ENCODE measurements around the gene EPHX1. TPM values are rescaled to one million over a fixed set of nuclear protein-coding genes. Genes with fewer than 3 reads are reported as not detected.

EPHX1 gene
- total and polyA plus RNA-seq, 2 of the 8 experiments (the other 6 are each of a cell fraction or from before 2014, with no cell fraction given): 45.3 to 79.1 TPM

- Histone ChIP-seq H4K91ac (replicated peaks; ENCODE audit: insufficient read length, low read length) (no peak overlapping the region), H3K4me2 (ENCODE audit: insufficient read depth in 1 of 2, low read depth in 2 of 2, low read length in 2 of 2) (no peak overlapping the region), H3K23ac (ENCODE audit: insufficient read length) (no peak overlapping the region), H3K14ac (ENCODE audit: insufficient read length) (no peak overlapping the region), H3K79me1 (ENCODE audit: low read depth, low read length) (peaks cover 10% of the 10 kb centered on the region), H4K5ac (ENCODE audit: insufficient read length, low read depth, low read length) (no peak overlapping the region), H3K4me1 (replicated peaks in 1 of 4; ENCODE audit: control insufficient read depth in 3 of 4, insufficient read depth in 4 of 4, low read length in 3 of 4) (peaks cover 18 to 45% (median 31%) of the 10 kb centered on the region in 4 experiments), H3K79me2 (ENCODE audit: control insufficient read depth in 1 of 2, insufficient read depth in 2 of 2, low read length in 2 of 2) (peaks cover 0 to 25% of the 10 kb centered on the region in 2 experiments; a peak in 1 of 4 replicates), H4K8ac (ENCODE audit: extremely low read depth, insufficient read depth, low read length) (no peak overlapping the region), H3K36me3 (ENCODE audit: control insufficient read depth in 2 of 4, insufficient read depth in 4 of 4, low read length in 3 of 4) (no peaks in the 10 kb centered on the region), H3K27me3 (replicated peaks in 1 of 4; ENCODE audit: control insufficient read depth in 3 of 4, extremely low read depth in 1 of 4, insufficient read depth in 3 of 4, low read length in 3 of 4) (0 out of 7 replicates have a peak, but pooled peaks cover 0 to 4% (median 0%) of the 10 kb centered on the region in 4 experiments), H2AFZ (ENCODE audit: low read length) (no peak overlapping the region), H3K27ac (ENCODE audit: low read depth, low read length) (no peak overlapping the region), H2AK5ac (ENCODE audit: low read depth, low read length) (no peak overlapping the region), H3K18ac (ENCODE audit: extremely low read depth, low read length) (no peak overlapping the region), H2BK5ac (ENCODE audit: low read depth, low read length) (no peak overlapping the region), H3K4me3 (ENCODE audit: extremely low read depth in 1 of 4, insufficient read depth in 2 of 4, low read depth in 3 of 4, low read length in 4 of 4) (no peak overlapping the region), H3K56ac (replicated peaks; ENCODE audit: insufficient read length, low read depth, low read length) (no peak overlapping the region), H3K9ac (replicated peaks in 1 of 4; ENCODE audit: extremely low read depth in 1 of 4, low read depth in 3 of 4, low read length in 3 of 4) (no peak overlapping the region), H2BK20ac (ENCODE audit: low read length) (no peak overlapping the region), H2BK12ac (ENCODE audit: low read depth, low read length) (no peak overlapping the region; the same call in 1 of the 2 replicates), H3K9me3 (ENCODE audit: insufficient read depth in 2 of 2, low read depth in 1 of 2, low read length in 1 of 2) (no peaks in the 10 kb centered on the region), H2BK120ac (replicated peaks; ENCODE audit: low read depth, low read length) (no peak overlapping the region), H2BK15ac (ENCODE audit: low read length) (no peak overlapping the region), H4K20me1 (replicated peaks in 1 of 2; ENCODE audit: control insufficient read depth in 1 of 2, insufficient read depth in 2 of 2, low read length in 2 of 2) (peaks cover 0 to 2% of the 10 kb centered on the region in 2 experiments), H3K23me2 (ENCODE audit: low read depth, low read length) (peaks cover 4% of the 10 kb centered on the region; the same call in 1 of the 2 replicates), H3K4ac (replicated peaks; ENCODE audit: insufficient read length, low read depth, low read length) (no peak overlapping the region)
- ChIA-PET CTCF (ENCODE audit: partially characterized antibody) (interaction anchor here (0.6 to 8.4 kb wide), 12 partner anchors 8 to 339 kb away, joined by 3 to 50 read pairs (median 5); partner anchors contain the start of gene SRP9), POLR2A (ENCODE audit: partially characterized antibody) (interaction anchor here (1.1 to 13.3 kb wide), 9 partner anchors 11 to 68 kb away, joined by 3 to 166 read pairs (median 4); partner anchors contain the start of genes SRP9 and TMEM63A)
- WGBS, 2 experiments (ENCODE audit: extremely low coverage in 1 of 2, insufficient coverage in 1 of 2, insufficient read length in 1 of 2, insufficient replicate concordance in 2 of 2, low coverage in 1 of 2, low lambda C conversion rate in 2 of 2, missing lambda C conversion rate in 1 of 2): 92% methylated on average over 7 of the region's 7 CpGs; no CpG with 5 or more reads in 1 of the 2 experiments
- FAIRE-seq (no peak), DNase-seq (ENCODE audit: low read depth in 1 of 2, low spot score in 2 of 2) (no peak)
- TF ChIP-seq CEBPB (IDR thresholded peaks at IDR 0.05; ENCODE audit: low read depth, low read length) (no peak), RNF2 (IDR thresholded peaks at IDR 0.05; ENCODE audit: borderline replicate concordance, low read depth, low read length, missing control alignments, poor library complexity, severe bottlenecking) (no peak), ATF2 (IDR thresholded peaks at IDR 0.05; ENCODE audit: low read length) (no peak), YY1 (IDR thresholded peaks at IDR 0.05; ENCODE audit: low read depth, low read length) (no peak), FOSL1 (IDR thresholded peaks at IDR 0.05; ENCODE audit: insufficient read depth, low read depth, low read length) (no peak), KDM1A (IDR thresholded peaks at IDR 0.05; ENCODE audit: borderline replicate concordance, low read length) (no peak), RBBP5 (IDR thresholded peaks at IDR 0.05; ENCODE audit: borderline replicate concordance, low read depth, low read length) (no peak)
These were observed 4.5 kb downstream of the EPHX1 start for GRCh38 chr1:225814381-225814780.
